Measurements from ENCODE around the gene C5.

Gene C5

GRCh38 chr9:120980951-120981350 is 69.1 kb downstream of the C5 start:
- Histone ChIP-seq H3K4me3 (replicated peaks; ENCODE audit: insufficient read depth, low read length) (no peak overlapping the region), H3K27me3 (ENCODE audit: insufficient read depth, poor library complexity, severe bottlenecking) (no peaks in the 10 kb centered on the region), H3K27ac (replicated peaks) (no peak overlapping the region)
- no peak for TF ChIP-seq CTCF (IDR thresholded peaks at IDR 0.05; ENCODE audit: insufficient read depth, low read length)
- TF ChIP-seq POLR2AphosphoS5 (IDR thresholded peaks at IDR 0.05; ENCODE audit: low read depth): no peak
- no peak for TF ChIP-seq SPI1 (IDR thresholded peaks at IDR 0.05; ENCODE audit: borderline replicate concordance, low read depth)
- TF ChIP-seq, protein P1, sequence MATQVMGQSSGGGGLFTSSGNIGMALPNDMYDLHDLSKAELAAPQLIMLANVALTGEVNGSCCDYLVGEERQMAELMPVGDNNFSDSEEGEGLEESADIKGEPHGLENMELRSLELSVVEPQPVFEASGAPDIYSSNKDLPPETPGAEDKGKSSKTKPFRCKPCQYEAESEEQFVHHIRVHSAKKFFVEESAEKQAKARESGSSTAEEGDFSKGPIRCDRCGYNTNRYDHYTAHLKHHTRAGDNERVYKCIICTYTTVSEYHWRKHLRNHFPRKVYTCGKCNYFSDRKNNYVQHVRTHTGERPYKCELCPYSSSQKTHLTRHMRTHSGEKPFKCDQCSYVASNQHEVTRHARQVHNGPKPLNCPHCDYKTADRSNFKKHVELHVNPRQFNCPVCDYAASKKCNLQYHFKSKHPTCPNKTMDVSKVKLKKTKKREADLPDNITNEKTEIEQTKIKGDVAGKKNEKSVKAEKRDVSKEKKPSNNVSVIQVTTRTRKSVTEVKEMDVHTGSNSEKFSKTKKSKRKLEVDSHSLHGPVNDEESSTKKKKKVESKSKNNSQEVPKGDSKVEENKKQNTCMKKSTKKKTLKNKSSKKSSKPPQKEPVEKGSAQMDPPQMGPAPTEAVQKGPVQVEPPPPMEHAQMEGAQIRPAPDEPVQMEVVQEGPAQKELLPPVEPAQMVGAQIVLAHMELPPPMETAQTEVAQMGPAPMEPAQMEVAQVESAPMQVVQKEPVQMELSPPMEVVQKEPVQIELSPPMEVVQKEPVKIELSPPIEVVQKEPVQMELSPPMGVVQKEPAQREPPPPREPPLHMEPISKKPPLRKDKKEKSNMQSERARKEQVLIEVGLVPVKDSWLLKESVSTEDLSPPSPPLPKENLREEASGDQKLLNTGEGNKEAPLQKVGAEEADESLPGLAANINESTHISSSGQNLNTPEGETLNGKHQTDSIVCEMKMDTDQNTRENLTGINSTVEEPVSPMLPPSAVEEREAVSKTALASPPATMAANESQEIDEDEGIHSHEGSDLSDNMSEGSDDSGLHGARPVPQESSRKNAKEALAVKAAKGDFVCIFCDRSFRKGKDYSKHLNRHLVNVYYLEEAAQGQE (IDR thresholded peaks at IDR 0.05; ENCODE audit: insufficient replicate concordance, low read depth): no peak
- TF ChIP-seq GABPA (IDR thresholded peaks at IDR 0.05; ENCODE audit: low read depth): no peak
- DNase-seq (ENCODE audit: low read depth in 1 of 2, low spot score in 1 of 2): no peak

DNA sequence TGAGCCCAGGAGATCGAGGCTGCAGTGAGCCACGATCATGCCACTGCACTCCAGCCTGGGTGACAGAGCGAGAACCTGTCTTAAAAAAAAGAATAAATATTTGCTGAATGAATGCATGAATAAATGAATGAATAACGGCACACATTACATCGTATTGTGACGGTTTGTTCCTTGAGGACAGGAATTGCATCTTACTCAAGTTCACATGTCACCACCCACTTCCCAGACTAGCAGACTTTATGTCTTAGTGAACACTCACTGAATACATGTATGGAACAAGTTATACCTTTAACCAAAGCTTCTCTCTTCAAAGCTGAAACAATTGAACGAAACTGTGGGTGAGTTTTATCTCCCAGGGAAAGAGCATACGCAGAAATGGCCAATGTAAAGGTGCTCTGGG is 70.3 kb downstream of the C5 start:
- DNase-seq (ENCODE audit: low read depth in 1 of 2, low spot score in 1 of 2): no peak

DNA sequence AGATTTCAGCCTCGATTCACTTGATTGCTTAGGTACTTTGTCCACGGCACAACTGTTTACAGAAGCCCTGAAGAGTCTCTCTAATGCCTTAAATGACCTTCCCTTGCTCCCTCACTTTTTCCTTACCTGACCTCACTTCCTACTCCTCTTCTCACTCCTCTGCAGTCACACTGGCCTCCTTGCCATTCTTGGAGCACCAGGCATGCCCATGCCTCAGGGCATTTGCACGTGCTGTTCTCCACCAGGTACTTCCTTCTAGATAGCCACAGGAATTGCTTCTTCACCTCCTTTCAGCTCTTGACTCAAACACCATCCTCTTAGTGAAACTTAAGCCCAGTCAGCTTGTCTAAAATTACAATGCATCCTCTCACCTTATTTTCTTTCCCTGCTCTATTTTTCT is 71.1 kb downstream of the C5 start:
- TF ChIP-seq GABPA (IDR thresholded peaks at IDR 0.05; ENCODE audit: low read depth): no peak
- no peak for TF ChIP-seq CTCF (IDR thresholded peaks at IDR 0.05; ENCODE audit: insufficient read depth, low read length)
- no peak for TF ChIP-seq SPI1 (IDR thresholded peaks at IDR 0.05; ENCODE audit: borderline replicate concordance, low read depth)
- Histone ChIP-seq H3K27ac (replicated peaks) (no peak overlapping the region), H3K4me3 (replicated peaks; ENCODE audit: insufficient read depth, low read length) (no peak overlapping the region)

More for the DNA sequence above, 70.3 kb downstream of the C5 start:
- TF ChIP-seq, protein P1 (IDR thresholded peaks at IDR 0.05; ENCODE audit: insufficient replicate concordance, low read depth): no peak
- TF ChIP-seq POLR2AphosphoS5 (IDR thresholded peaks at IDR 0.05; ENCODE audit: low read depth) (no peak), CTCF (IDR thresholded peaks at IDR 0.05; ENCODE audit: insufficient read depth, low read length) (no peak), GABPA (IDR thresholded peaks at IDR 0.05; ENCODE audit: low read depth) (no peak), SPI1 (IDR thresholded peaks at IDR 0.05; ENCODE audit: borderline replicate concordance, low read depth) (no peak)
- no peaks in the 10 kb centered on the region for H3K27me3 ChIP-seq (ENCODE audit: insufficient read depth, poor library complexity, severe bottlenecking)
- H3K4me3 ChIP-seq (replicated peaks; ENCODE audit: insufficient read depth, low read length): no peak overlapping the region
- no peak overlapping the region for H3K27ac ChIP-seq (replicated peaks)

DNA sequence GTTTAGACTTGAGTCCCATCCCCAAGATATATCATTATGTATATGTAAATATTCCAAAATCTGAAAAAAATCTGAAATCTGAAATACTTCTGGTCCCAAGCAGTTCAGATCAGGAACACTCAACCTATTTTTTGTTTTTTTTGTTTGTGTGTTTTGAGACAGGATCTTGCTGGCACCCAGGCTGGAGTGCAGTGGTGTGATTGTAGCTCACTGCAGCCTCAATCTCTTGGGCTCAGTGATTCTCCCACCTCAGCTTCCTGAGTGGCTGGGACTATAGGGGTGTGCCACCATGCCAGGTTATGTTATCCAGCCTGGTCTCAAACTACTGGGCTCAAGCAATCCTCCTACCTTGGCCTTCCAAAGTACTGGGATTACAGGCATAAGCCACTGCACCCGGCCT is 72.8 kb downstream of the C5 start:
- H3K27me3 ChIP-seq (ENCODE audit: insufficient read depth, poor library complexity, severe bottlenecking): no peaks in the 10 kb centered on the region
- H3K27ac ChIP-seq (replicated peaks): no peak overlapping the region
- no peak overlapping the region for H3K4me3 ChIP-seq (replicated peaks; ENCODE audit: insufficient read depth, low read length)
- TF ChIP-seq, protein P1 (IDR thresholded peaks at IDR 0.05; ENCODE audit: insufficient replicate concordance, low read depth): no peak
- TF ChIP-seq SPI1 (IDR thresholded peaks at IDR 0.05; ENCODE audit: borderline replicate concordance, low read depth) (no peak), GABPA (IDR thresholded peaks at IDR 0.05; ENCODE audit: low read depth) (no peak), CTCF (IDR thresholded peaks at IDR 0.05; ENCODE audit: insufficient read depth, low read length) (no peak)
- DNase-seq (ENCODE audit: low read depth in 1 of 2, low spot score in 1 of 2): no peak

More for the DNA sequence above, 71.1 kb downstream of the C5 start:
- H3K27me3 ChIP-seq (ENCODE audit: insufficient read depth, poor library complexity, severe bottlenecking): no peaks in the 10 kb centered on the region
- DNase-seq (ENCODE audit: low read depth in 1 of 2, low spot score in 1 of 2): no peak
